Measurements from ENCODE around the gene MAGI2. TPM values are rescaled to one million over a fixed set of nuclear protein-coding genes. Genes with fewer than 3 reads are reported as not detected.
A peak's percentile ranks its signal among the peaks of the same experiment; 100 is the strongest.

MAGI2 gene
- polyA plus RNA-seq, 3 donors, result 0.03 to 0.11 TPM; not detected in 1

GRCh38 chr7:78673272-78673671, 780.2 kb downstream of the MAGI2 start:
- Histone ChIP-seq H3K9me3 (replicated peaks in 1 of 2; ENCODE audit: control insufficient read depth in 1 of 2, insufficient read depth in 1 of 2, low read length in 2 of 2) (no peaks in the 10 kb centered on the region), H3K79me2 (ENCODE audit: insufficient read depth, low read length) (no peaks in the 10 kb centered on the region), H3K4me3 (replicated peaks in 1 of 3; ENCODE audit: low read depth in 2 of 3, low read length in 3 of 3) (no peak overlapping the region), H3K4me1 (ENCODE audit: control insufficient read depth in 1 of 2, insufficient read depth in 2 of 2, low read length in 2 of 2) (no peaks in the 10 kb centered on the region), H2AFZ (ENCODE audit: insufficient read depth, low read depth, low read length, poor library complexity, severe bottlenecking) (no peak overlapping the region), H3K27ac (ENCODE audit: low read depth in 1 of 2, low read length in 2 of 2) (no peak overlapping the region), H4K20me1 (ENCODE audit: insufficient read depth, low read length) (no peaks in the 10 kb centered on the region), H3K4me2 (replicated peaks; ENCODE audit: extremely low read depth, low read length, poor library complexity, severe bottlenecking) (no peak overlapping the region), H3K9ac (ENCODE audit: insufficient read depth, low read length, poor library complexity, severe bottlenecking) (no peak overlapping the region), H3K27me3 (ENCODE audit: control insufficient read depth in 2 of 2, insufficient read depth in 2 of 2, low read length in 2 of 2) (no peaks in the 10 kb centered on the region), H3K36me3 (replicated peaks in 1 of 2; ENCODE audit: control insufficient read depth in 1 of 2, insufficient read depth in 2 of 2, low read length in 2 of 2) (no peaks in the 10 kb centered on the region)
- Mint-ChIP-seq H3K4me3 (no peak overlapping the region), H3K27ac (no peak overlapping the region), H3K27me3 (ENCODE audit: low read depth in 3 of 3) (peaks cover 4 to 6% (median 4%) of the 10 kb centered on the region in 3 donors), H3K9me3 (peaks cover 0 to 8% (median 2%) of the 10 kb centered on the region in 7 donors), H3K36me3 (no peaks in the 10 kb centered on the region), H3K4me1 (no peaks in the 10 kb centered on the region)
- intact Hi-C loops (cut with micrococcal nuclease), result no loop called here
- no peak for TF ChIP-seq CTCF (IDR thresholded peaks at IDR 0.05)
- DNase-seq, result no peak

- Mint-ChIP-seq H3K9me3 (peaks cover 0 to 6% (median 3%) of the 10 kb centered on the region in 7 donors), H3K4me1 (no peaks in the 10 kb centered on the region), H3K4me3 (no peak overlapping the region), H3K27ac (peak overlapping the region in 1 of 7 donors; percentile 57), H3K27me3 (ENCODE audit: low read depth in 3 of 3) (peaks cover 0 to 3% (median 1%) of the 10 kb centered on the region in 3 donors), H3K36me3 (no peaks in the 10 kb centered on the region)
- no peak overlapping the region for H3K4me2 ChIP-seq (replicated peaks; ENCODE audit: extremely low read depth, low read length, poor library complexity, severe bottlenecking)
- no peaks in the 10 kb centered on the region for H3K79me2 ChIP-seq (ENCODE audit: insufficient read depth, low read length)
- no peak overlapping the region for H3K4me3 ChIP-seq (replicated peaks in 1 of 3; ENCODE audit: low read depth in 2 of 3, low read length in 3 of 3)
- H4K20me1 ChIP-seq (ENCODE audit: insufficient read depth, low read length), result no peaks in the 10 kb centered on the region
- DNase-seq, result no peak
- no peaks in the 10 kb centered on the region for H3K9me3 ChIP-seq (replicated peaks in 1 of 2; ENCODE audit: control insufficient read depth in 1 of 2, insufficient read depth in 1 of 2, low read length in 2 of 2)
- WGBS (ENCODE audit: insufficient coverage), result 88% methylated on average over 4 of the region's 4 CpGs
- no peaks in the 10 kb centered on the region for H3K4me1 ChIP-seq (ENCODE audit: control insufficient read depth in 1 of 2, insufficient read depth in 2 of 2, low read length in 2 of 2)
- intact Hi-C loops (cut with micrococcal nuclease), result no loop called here
- H3K27me3 ChIP-seq (ENCODE audit: control insufficient read depth in 2 of 2, insufficient read depth in 2 of 2, low read length in 2 of 2), result no peaks in the 10 kb centered on the region
- no peak for TF ChIP-seq CTCF (IDR thresholded peaks at IDR 0.05)
- no peak overlapping the region for H3K9ac ChIP-seq (ENCODE audit: insufficient read depth, low read length, poor library complexity, severe bottlenecking)
- no peaks in the 10 kb centered on the region for H3K36me3 ChIP-seq (replicated peaks in 1 of 2; ENCODE audit: control insufficient read depth in 1 of 2, insufficient read depth in 2 of 2, low read length in 2 of 2)
- no peak overlapping the region for H2AFZ ChIP-seq (ENCODE audit: insufficient read depth, low read depth, low read length, poor library complexity, severe bottlenecking)
- H3K27ac ChIP-seq (ENCODE audit: low read depth in 1 of 2, low read length in 2 of 2), result no peak overlapping the region
Observed at GRCh38 chr7:78662939-78663338, 790.5 kb downstream of the MAGI2 start.

Measured in CD14-positive monocyte (primary cell).